A673 (cell line): ENCODE results near the gene GSG1L. TPM values are rescaled to one million over a fixed set of nuclear protein-coding genes. Genes with fewer than 3 reads are reported as not detected.

Source experiments
- BruUV-seq: library from RNA; stranded (reverse); fragments of 400-500 nt; replicated peaks from 2 replicates; lab custom pipeline; 2021; lab: Mats Ljungman, UMichigan
- CTCF ChIA-PET: fragments of 300-600 bp; sonication (Branson Sonifier 250); formaldehyde crosslinking; loops from one replicate; lab custom pipeline; 2022; ENCODE audit warnings: antibody characterized with exemption; lab: Charles Lee
- POLR2A ChIA-PET: fragments of 300-600 bp; sonication (Branson Sonifier 250); formaldehyde crosslinking; loops from one replicate; lab custom pipeline; 2022; ENCODE audit warnings: antibody characterized with exemption; ENCODE audit not compliant: low non-redundant PET; lab: Charles Lee
- DNase-seq: peaks from one replicate; pipeline ENCODE4 v3.0.0-alpha.2; 2015; ENCODE audit warnings: low spot score
- H3K27ac ChIP-seq: fragments of 200-600 bp; sonication (generic); 2 replicates; pipeline ENCODE4 v1.5.1; 2016; ENCODE audit warnings: mixed run types, low read depth, mild to moderate bottlenecking, mixed read lengths, antibody characterized with exemption, low read length; ENCODE audit not compliant: poor library complexity, severe bottlenecking
- H3K27me3 ChIP-seq: fragments of 200-600 bp; sonication (generic); replicated peaks from 2 replicates; pipeline ENCODE4 v1.6.1; 2017; ENCODE audit warnings: mixed run types, low read depth, mild to moderate bottlenecking, mixed read lengths, antibody characterized with exemption, low read length; ENCODE audit not compliant: insufficient read depth, poor library complexity
- H3K36me3 ChIP-seq: fragments of 200-600 bp; sonication (generic); 2 replicates; pipeline ENCODE4 v1.6.1; 2016; ENCODE audit warnings: mixed run types, mild to moderate bottlenecking, mixed read lengths, antibody characterized with exemption, low read length; ENCODE audit not compliant: insufficient read depth, poor library complexity, severe bottlenecking
- H3K4me1 ChIP-seq: fragments of 200-600 bp; sonication (generic); 2 replicates; pipeline ENCODE4 v1.6.1; 2017; ENCODE audit warnings: mixed run types, mild to moderate bottlenecking, mixed read lengths, antibody characterized with exemption, low read length; ENCODE audit not compliant: insufficient read depth, poor library complexity, severe bottlenecking
- H3K4me3 ChIP-seq: fragments of 200-600 bp; sonication (generic); 2 replicates; pipeline ENCODE4 v1.5.1; 2016; ENCODE audit warnings: low read depth, mixed run types, mild to moderate bottlenecking, mixed read lengths, low read length; ENCODE audit not compliant: poor library complexity, severe bottlenecking
- H3K9me3 ChIP-seq: fragments of 200-600 bp; sonication (generic); 2 replicates; pipeline ENCODE4 v1.6.1; 2016; ENCODE audit warnings: mixed run types, low read depth, mild to moderate bottlenecking, mixed read lengths, antibody characterized with exemption, low read length; ENCODE audit not compliant: poor library complexity, severe bottlenecking
- CTCF ChIP-seq: fragments of 300-800, 200-600 bp; sonication (generic); conservative IDR thresholded peaks from 2 replicates; pipeline ENCODE4 v1.5.1; 2017; ENCODE audit warnings: low read depth, mild to moderate bottlenecking, antibody characterized with exemption, low read length, moderate library complexity, mixed read lengths
- EZH2 ChIP-seq: fragments of 200-600 bp; sonication (generic); IDR thresholded peaks from 2 replicates; pipeline ENCODE4 v1.6.1; 2017; ENCODE audit warnings: borderline replicate concordance, low read depth, mild to moderate bottlenecking, mixed read lengths, antibody characterized with exemption, low read length; ENCODE audit not compliant: poor library complexity, severe bottlenecking
- intact Hi-C: fragments of 100-400 bp; cut with micrococcal nuclease; formaldehyde crosslinking; loops from one replicate; pipeline ENCODE4 v1.10.0; 2022; ENCODE audit not compliant: unreplicated experiment
- total RNA-seq: library from RNA; stranded (reverse); gene quantifications from 2 replicates; pipeline ENCODE4 v1.2.3, GENCODE V29; 2021

GSG1L gene
- total RNA-seq, 1 experiment from 2014 or later: not detected

DNA sequence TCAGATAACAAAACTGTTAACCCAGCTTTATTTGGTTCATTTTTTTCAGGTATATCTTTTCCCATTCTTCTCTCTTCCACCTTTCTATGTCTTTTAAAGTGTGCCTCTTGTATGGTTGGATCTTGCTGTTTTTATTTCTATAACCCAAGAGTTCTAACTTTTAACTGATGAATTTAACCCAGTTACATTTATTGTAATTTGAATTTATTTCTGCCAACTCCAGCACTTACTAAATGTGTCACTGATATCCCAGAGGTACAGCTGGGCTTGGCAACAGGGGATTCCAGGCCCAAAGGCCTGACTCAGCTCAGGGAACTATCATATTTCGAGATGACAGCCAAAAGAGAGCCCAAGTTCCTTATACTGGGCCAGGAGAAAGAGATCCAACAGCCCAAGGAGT is 200.1 kb downstream of the GSG1L start:
- CTCF ChIA-PET: no interaction called here
- TF ChIP-seq EZH2 (no peak), CTCF (no peak)
- no peak overlapping the region for H3K4me3 ChIP-seq
- H3K9me3 ChIP-seq: peaks cover 9% of the 10 kb centered on the region
- H3K27me3 ChIP-seq: no peaks in the 10 kb centered on the region
- no peak overlapping the region for H3K27ac ChIP-seq
- POLR2A ChIA-PET: no interaction called here
- H3K4me1 ChIP-seq: no peaks in the 10 kb centered on the region
- intact Hi-C loops: no loop called here
- DNase-seq: no peak
- no peaks in the 10 kb centered on the region for H3K36me3 ChIP-seq
- BruUV-seq: no TSS peak

GRCh38 chr16:27862953-27863352 is 200.6 kb downstream of the GSG1L start:
- no TSS peak for BruUV-seq
- Histone ChIP-seq H3K4me3 (no peak overlapping the region), H3K27ac (no peak overlapping the region), H3K36me3 (no peaks in the 10 kb centered on the region), H3K9me3 (peaks cover 9% of the 10 kb centered on the region), H3K4me1 (no peaks in the 10 kb centered on the region), H3K27me3 (no peaks in the 10 kb centered on the region)
- TF ChIP-seq EZH2 (no peak), CTCF (no peak)
- ChIA-PET POLR2A (no interaction called here), CTCF (no interaction called here)
- no peak for DNase-seq
- intact Hi-C loops: no loop called here

DNA sequence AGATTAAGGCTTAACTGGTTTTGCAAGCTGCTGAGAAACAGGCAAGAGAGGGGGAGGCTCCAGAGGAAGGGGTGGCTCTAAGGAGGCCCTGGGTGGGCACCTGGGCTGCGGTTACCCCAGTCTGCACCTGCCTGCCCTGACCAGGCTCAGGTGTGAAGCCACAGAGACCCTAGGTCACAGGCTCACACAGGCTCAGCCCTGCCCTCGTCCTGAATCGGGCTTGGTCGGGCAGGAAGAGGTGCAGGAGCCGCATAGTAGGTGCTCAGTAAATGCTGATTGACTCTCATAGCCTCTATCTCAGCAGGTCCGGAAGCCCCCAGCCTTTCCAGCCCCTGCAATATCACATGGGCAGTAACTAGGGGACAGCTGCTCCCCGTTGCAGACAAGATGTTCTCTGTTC is 203.4 kb downstream of the GSG1L start:
- H3K27me3 ChIP-seq: peaks cover 6% of the 10 kb centered on the region
- POLR2A ChIA-PET: no interaction called here
- CTCF ChIA-PET: interaction anchor here (1.0 kb wide), 1 partner anchor 7 kb away, joined by 4 read pairs; no protein-coding TSS in a partner anchor
- intact Hi-C loops: no loop called here
- H3K4me3 ChIP-seq: no peak overlapping the region
- DNase-seq: no peak
- no TSS peak for BruUV-seq
- no peaks in the 10 kb centered on the region for H3K4me1 ChIP-seq
- no peaks in the 10 kb centered on the region for H3K36me3 ChIP-seq
- H3K27ac ChIP-seq: no peak overlapping the region
- TF ChIP-seq EZH2 (no peak), CTCF (no peak)
- peaks cover 9% of the 10 kb centered on the region for H3K9me3 ChIP-seq
